HG03575 (cell line): Measurements from ENCODE around the gene GNB5.

Source experiments
- ATAC-seq: cut with Tn5 transposase; IDR thresholded peaks from one replicate; pipeline ENCODE4 v1.9.1; 2021; ENCODE audit not compliant: unreplicated experiment, insufficient number of reproducible peaks, low FRiP score; ENCODE audit errors: extremely low read depth

Gene GNB5

DNA sequence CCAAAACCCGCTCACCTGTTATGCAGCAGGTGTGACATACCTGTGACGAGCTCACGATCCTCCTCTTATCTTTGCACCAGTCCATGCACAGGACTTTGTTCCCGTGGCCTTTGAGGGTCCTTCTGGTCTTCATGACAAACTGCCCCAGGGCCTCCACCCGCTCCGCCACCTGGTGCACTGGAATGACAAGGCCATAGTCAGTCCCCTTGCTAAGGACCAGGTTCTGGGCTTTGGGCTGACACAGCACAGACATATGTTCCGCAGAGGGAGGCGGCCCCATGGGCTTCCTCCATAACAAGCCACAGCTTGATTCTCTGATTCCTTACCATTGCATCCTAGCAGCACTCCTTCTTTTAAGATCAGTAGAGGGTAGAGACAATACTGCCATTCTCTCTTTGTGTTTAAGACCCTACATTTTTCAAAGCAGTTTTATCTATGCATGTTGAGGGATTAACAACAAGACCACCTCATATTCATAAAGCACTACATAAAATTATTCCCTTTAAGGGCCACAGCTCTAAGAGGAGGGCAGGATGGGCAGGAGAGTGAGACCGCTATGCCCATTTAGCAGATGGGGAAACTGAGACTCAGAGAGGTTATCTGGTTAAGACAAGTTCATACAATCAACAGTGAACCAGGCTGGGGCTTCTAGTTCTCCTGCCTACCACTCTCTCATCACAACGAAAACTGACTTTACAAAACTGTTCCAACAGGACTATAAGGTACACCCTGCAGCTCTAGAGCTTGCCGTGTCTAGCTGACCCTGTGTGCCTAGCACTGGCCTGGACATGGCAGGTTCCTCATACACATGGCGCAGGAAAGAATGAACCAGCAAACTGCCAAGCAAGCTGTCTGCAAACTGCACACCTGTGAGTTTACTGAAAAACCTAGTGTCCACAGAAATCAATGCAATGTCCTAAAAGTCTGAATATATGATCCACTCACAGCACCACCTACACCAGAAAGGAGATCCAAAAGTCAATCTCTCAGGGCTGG, 37.0 kb downstream of the GNB5 start:
- ATAC-seq = no peak

DNA sequence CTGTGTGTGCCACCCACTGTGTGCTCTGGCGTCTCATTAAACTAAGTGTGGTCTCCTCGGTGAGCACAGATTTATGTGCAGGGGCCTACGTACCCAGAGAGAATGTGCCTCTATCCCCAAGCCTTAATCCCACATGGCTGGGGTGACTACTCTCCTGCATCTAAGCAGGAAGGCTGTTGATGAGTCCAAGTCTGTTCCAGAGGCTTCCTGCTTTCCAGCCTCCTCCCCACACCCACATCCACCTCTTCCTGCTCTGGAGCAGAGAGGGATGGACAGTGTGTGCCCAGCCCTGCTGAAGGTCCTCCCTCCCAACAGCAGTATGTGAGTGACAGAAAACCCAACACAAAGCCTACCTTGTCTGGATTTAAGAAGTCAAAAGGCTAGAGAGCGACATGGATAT, 39.8 kb downstream of the GNB5 start:
- ATAC-seq = no peak

DNA sequence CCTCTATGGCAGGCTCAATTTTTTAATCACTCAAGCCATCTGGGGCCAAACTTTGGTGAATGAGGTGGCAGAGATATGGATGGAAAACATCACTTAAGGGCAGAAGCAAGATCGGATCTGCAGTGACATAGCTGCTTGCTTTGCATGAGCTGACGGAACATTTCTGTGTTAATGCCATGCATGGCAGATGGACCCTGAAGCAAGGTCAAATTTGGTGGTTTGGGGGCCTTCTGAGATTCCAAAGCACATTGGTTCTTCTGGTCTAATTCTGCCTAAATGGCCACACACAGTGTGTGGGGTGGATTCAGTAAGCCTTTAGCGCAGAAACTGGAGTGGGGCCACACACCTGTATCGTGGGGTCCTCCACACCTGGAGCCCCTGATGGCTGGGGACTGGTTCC, 40.3 kb downstream of the GNB5 start:
- ATAC-seq = no peak

DNA sequence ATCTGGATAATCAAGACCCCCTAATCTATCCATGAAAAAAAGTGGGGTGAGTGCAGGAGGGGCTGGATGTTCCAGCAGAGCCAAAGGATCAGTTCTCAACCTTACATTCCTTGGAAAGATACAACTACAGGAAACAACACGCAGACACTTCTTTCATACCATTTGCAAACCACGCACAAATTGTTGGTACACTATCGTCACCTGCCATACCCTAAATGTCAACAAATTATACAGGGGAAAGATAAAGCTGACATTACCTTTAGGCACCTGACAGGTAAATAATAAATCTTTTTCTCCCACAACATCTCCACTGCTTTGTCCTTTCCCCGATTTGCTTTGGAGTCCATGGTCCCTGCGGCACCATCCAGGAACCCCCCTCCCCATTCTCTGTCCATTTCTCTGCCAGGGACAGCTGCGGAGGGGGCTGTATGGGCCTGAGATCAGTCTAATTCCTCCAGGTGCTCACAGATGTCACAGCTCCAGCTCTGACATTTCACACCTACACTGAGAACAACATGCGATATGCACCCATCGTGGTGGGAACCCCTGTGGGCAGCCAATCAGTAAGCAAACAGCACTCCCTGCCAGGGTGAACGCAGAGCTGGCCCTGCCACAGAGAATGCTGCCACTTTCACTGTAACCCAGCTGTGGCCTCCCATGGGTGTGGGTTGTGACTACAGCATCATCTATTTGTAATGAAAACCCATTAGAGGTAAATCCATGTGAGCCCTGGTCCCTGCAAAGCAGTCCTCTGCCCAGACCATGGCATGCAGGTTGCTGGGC, 41.0 kb downstream of the GNB5 start:
- ATAC-seq = no peak

DNA sequence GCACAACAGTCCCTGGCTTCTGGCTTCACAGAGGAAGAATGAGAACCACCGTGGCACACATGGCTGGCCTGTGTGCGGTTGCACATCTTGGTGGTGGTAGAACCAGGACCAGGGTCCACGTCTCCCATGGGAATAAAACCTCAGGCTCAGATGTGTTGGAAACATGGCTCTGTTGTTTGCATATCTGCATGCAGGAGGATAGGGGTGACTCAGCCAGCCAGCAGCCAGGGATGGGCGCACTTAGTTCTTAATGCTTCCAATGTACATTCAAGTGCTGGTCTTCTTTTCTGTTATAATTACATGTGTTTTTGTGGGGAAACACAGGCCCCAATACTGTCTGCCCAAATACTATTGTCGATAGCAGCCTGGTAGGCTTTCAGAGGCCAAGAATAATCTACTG, 42.8 kb downstream of the GNB5 start:
- no peak for ATAC-seq

DNA sequence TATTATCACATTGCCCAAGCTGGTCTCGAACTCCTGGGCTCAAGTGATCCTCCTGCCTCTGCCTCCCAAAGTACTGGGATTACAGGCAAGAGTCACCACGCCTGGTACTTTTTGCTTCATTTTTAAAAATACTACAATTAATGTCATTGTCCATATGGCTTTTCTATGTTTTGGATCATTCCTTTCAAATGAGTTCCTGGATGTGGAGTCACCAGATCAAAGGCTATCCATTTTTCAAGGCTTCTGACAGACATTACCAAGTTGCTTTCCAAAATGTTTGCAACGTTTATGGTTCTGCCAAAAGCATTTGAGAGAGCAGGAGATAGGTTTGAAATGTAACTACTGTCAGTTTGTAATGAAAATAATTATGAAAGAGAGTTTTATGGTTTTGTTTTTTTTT, 44.4 kb downstream of the GNB5 start:
- no peak for ATAC-seq

DNA sequence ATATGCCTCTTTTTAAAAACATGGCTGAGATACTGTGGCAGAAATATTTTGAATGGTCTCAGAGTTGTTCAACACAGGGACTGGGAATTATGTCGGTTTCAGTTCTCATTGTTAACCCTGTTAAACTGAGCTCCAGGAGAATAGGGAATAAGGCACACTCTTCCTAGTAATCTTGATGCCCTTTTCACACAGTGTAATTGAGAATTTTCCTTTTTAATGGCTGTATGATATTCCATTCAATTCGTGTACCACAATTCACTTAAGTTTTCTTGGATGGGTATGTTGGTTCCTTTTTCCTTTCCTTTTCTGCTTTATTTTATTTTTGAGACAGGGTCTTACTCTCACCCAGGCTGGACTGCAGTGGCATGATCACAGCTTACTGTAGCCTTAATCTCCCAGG, 44.9 kb downstream of the GNB5 start:
- ATAC-seq = no peak

DNA sequence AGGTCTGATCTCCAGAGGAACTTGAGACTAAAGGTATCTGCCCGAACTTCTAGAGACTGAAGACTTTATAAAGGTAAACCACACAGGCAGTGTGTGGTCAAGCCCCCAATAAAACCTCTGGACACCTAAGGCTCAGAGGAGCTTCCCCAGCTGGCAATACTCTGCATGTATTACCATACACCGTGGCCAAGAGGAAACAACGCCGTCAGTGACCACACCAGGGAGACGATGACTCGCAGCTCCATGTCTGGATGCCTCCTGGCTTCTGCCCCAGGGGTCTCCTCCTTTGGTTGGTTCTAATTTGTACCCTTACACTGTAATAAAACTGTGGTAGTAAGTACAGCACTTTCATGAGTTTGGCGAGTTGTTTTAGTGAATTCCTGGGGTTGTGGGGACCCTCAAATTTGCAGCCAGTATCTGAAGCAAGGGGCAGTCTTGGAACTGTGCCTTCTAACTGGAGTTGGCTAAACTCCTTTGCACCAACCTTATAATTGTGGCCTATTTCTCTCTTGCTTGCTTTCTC, 46.5 kb downstream of the GNB5 start:
- ATAC-seq = no peak

DNA sequence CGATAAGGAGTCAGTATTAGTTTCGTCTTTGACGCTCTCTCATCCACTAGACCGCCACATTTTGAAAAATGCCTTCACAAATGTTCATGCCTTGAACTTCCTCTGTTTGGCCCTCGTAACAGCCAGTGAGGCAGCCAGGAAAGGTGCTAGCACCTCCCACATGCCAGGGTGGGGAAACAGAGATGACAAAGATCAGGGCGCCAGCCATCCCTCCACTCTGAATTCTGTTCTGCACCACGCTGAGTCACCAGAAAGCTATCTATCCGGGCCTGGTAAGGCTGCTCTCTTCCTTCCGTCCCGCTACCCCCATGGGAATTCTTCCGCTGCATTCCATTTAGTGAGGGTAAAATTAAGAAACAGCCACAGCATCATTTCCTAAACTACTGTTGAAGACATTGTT, 47.3 kb downstream of the GNB5 start:
- ATAC-seq = no peak

DNA sequence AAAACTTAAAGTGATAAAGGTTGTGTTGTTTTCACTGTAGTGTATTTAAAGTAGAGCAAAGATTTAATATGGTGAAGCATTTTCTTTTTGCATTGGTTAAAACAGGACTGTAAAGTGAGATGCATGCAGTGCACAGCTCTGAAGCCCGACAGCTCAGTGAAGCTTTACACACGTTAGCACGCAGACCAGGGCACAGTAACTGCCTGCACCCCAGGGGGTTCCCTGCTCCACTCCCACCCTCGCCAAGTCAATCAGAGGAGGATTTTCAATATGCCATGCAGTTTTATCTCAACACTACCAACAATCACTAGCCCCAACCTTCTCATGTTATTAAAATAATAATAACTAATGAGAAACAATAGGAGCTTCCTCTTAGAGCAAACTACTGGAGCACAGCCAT, 50.5 kb downstream of the GNB5 start:
- no peak for ATAC-seq

DNA sequence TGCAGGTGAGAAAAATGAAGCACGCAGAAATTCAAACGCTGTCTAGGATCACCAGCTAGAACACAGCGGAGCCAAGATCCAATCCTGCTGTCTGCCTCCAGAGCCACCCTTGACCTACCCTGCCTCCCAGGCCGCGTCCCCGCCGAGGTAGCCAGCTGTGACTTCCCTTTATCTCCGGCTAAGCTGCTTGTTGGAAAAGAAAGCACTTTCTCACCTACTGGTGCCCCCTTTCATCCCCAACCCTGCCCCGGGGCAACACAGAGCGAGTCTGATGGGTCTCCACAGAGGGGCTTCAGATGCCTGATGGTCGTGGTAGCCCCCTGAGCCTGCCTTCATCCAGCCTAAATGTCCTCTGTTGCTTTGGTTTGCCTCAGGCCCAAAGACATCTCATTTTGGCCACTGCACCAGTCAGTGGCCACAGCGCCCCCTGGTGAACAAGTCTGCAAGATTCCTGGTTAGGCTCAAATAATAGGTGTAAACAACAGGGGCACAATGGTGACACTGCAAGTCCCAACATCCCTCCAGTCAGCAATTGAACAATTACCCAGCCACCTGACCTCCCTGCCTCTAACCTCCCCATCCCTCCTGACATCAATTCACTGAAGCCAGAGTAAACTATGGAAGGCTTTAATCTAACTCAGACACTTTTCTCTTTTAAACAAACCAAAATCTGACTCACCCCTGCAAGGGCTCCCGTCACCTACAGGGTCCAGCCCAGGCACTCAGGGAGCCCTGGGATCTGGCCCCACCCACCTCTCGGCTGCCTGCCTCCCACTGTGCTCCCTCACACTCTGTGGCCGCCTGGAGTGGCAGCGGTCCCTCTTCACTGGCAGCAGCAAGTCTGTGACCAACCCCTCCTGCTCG, 51.4 kb downstream of the GNB5 start:
- ATAC-seq = no peak

DNA sequence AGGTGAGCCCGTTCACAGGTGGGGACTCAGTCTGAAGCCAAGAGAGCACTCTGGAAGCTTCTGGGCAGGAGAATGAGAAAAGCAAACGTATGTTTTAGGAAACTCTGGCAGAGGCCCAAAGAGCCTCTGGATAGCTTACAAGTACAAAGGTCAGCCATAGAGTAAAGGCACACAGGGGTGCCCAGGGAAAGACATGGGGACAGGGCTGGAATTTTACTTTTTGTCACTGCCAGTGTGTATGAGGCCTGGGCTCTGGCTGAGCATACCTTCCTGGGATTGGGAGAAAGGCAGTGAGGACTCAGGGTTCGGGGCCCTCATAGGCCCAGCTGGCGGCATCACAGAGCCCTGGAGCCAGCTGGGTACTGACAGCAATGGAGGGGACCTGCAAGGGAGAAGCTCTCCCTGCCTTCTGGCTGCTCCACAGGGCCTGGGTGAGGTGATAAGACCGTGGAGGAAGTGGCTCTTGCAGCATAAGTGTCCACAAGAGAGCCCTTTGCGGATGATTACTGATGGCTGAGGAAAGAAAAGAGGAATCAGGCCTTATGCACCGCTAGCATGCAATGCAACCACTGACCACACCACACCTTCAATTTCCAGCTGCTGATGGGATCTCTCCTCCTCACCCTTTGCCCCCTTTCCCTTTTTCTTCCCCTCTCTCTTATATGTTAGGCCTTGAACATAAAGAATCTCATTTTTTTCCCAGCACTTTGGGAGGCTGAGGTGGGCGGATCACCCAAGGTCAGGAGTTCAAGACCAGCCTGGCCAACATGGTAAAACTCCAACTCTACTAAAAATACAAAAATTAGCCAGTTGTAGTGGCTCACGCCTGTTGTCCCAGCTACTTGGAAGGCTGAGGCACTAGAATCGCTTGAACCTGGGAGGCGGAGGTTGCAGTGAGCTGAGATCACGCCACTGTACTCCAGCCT, 53.5 kb downstream of the GNB5 start:
- no peak for ATAC-seq

DNA sequence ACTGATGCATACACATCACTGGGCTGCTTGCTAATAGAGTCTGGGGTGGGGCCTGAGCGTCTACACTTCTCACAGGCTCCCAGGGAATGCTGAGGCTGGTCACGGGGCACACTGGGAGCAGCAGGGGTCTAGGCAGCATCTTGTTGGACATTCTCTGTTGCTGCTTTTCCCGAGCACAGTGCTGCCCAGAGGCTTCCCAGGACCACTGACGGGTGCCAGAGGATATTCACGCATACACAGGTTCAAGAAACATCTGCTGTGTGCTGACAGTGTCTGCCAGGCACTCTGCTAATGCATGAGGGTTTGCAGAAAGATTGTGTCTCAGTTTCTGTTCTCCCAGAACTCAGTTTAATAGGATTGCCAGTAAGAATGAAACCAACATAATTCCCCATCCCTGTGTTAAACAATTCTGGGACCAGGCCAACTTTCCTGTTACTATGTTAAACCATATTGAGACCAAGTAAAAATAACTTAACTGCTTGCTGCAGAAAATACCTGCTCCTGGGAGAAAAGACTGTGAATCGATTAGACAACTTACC, 54.7 kb downstream of the GNB5 start:
- ATAC-seq = no peak

DNA sequence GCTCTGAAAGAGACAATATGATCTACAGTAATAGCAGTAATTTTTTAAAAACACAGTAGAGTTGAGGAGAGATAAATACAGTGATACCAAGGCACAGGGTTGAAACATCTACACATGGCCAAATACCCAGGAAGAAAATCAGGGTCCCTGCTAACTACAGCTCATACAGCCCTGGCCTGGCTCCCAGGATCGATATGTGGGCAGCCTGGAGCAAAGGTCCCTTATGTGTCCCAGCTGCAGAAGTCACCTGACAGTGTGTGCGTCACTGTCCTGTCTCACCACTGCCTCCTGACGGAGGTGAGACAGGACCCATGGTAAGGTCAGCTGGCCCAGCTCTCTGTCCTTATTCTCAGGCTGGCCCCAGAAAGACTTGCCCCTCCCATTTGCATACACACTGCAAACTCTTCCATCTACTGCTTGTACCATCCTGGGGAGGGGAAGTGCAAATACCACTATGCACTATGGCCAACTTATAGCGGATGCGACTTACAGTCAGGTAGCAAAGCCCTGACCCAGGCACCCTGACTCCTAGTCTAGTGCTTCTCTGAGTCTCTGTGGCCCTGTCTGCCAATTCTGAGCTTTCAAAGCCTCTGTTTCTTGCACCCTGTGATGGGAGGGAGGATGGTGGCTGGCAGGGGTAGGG, 56.6 kb downstream of the GNB5 start:
- no peak for ATAC-seq

DNA sequence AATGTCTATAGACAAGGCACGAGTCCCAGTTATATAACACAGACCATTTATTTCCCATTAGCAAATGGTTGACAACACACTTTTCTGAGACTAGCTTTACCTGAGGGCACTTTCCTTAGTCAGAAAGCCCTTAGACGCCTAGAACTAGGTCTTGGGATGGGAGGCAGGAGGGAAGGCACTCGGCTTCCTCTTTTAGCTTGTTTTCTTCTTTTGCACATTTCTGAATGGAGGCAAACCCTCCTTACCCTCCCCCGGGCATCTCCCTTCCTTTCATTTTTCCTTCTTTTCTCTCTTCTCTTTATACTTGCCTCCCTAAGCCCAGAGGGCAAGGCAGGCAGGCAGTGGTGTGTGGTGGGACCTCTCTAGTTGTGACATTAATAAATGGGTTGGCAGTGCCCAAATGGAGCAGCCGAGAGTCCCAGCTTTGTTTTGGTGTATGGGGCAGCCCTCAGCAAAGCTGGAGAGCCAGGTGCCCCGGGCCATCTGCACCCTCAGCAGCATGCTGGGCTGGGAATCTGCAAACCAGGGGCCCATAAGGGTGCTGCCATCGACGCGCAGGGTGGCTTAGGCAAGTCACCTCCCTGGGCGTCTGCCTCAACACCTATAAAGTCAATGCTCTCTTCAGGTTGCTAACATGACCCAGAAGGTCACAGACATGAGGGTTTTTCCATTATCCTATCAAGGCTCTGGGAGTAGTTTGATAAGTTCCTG, 57.5 kb downstream of the GNB5 start:
- ATAC-seq = no peak

DNA sequence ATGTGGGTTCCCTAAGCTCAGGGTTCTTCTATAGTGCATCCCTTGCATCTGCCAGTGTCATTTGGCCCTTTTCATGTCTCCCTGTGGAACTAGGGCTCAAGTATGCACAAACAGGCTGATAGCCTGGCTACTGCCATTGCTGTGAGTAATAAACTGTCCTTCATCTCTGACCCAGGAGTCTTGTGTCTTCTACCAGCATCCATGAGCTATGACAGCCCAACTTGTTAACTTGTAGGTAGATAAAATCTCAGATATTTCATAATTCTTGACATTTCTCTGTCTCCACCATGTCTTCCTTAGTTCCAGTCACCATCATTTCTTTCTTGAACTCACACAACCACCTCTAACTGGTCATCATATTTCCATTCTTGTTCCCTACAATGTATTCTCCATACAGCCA, 59.1 kb downstream of the GNB5 start:
- no peak for ATAC-seq

DNA sequence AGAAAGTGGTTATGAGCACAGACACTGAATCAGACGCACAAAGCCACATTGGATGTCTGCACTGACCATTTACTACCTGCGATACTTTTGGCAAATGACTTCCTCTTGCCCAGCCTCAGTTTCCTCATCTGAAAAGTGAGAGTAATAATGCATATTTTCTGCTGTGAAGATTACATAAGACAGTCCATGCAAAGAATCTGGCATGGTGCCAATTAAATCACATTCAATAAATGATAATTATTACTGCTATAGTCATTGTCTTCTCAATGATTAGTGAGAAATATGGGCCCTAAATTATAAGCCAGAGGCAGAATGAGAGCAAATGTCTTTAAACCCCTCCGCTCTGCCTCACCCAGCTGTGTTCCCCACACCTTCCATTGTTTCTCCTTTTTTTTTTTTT, 62.6 kb downstream of the GNB5 start:
- no peak for ATAC-seq
